Naive thymus-derived CD4-positive, alpha-beta T cell (primary cell): ENCODE results near the gene BCDIN3D. TPM values are rescaled to one million over a fixed set of nuclear protein-coding genes. Genes with fewer than 3 reads are reported as not detected.
"Not testable (repeated sequence)": the region's sequence is repeated elsewhere in the genome, so short reads cannot be mapped to it uniquely, and the experiment has no call there.

Experiments
- ATAC-seq: fragments of 150-1000 bp; cut with Tn5 transposase; 2 replicates; pipeline ENCODE4 v1.10.0; 2021; ENCODE audit warnings: mild to moderate bottlenecking, moderate library complexity
- CTCF ChIA-PET: fragments of 350-600 bp; sonication (Branson Sonifier 250); formaldehyde crosslinking; loops from one replicate; lab custom pipeline; 2021; ENCODE audit warnings: antibody characterized with exemption; lab: Charles Lee
- POLR2A ChIA-PET: fragments of 350-600 bp; sonication (Branson Sonifier 250); formaldehyde crosslinking; loops from one replicate; lab custom pipeline; 2021; ENCODE audit warnings: antibody characterized with exemption, inconsistent platforms; lab: Charles Lee
- DNase-seq, 9 donors: peaks; one replicate each; pipeline versions ENCODE4 v3.0.0 to v3.0.0-alpha.2; 2020 to 2022; ENCODE audit warnings: mixed read lengths in 1 of 9
- H3K27ac ChIP-seq: one replicate; pipeline ENCODE4 v1.7.0; 2013; ENCODE audit warnings: mild to moderate bottlenecking, low read depth, low read length, moderate library complexity
- H3K27me3 ChIP-seq, 2 donors: one replicate each; pipeline ENCODE4 v1.7.0; 2013; ENCODE audit warnings: low read length in 2 of 2, mild to moderate bottlenecking in 2 of 2, moderate library complexity in 2 of 2; ENCODE audit not compliant: control insufficient read depth in 2 of 2, insufficient read depth in 2 of 2
- H3K36me3 ChIP-seq, 3 experiments: 1 replicate in 2 of 3; 2 replicates in 1 of 3; pipeline ENCODE4 v1.7.0; 2013; ENCODE audit warnings: low read length in 3 of 3, mild to moderate bottlenecking in 3 of 3, moderate library complexity in 1 of 3; ENCODE audit not compliant: insufficient read depth in 3 of 3, control insufficient read depth in 2 of 3
- H3K4me1 ChIP-seq, 2 donors: one replicate each; pipeline ENCODE4 v1.7.0; 2013; ENCODE audit warnings: low read length in 2 of 2, mild to moderate bottlenecking in 2 of 2, moderate library complexity in 1 of 2; ENCODE audit not compliant: control insufficient read depth in 2 of 2, insufficient read depth in 2 of 2
- H3K4me3 ChIP-seq: 2 replicates; pipeline ENCODE4 v1.7.0; 2013; ENCODE audit warnings: mild to moderate bottlenecking, low read length
- H3K9me3 ChIP-seq, 3 experiments: 1 replicate in 2 of 3; 2 replicates in 1 of 3; pipeline ENCODE4 v1.7.0; 2013; ENCODE audit warnings: low read length in 3 of 3; ENCODE audit not compliant: control insufficient read depth in 2 of 3
- H3K27ac Mint-ChIP-seq, 9 donors: one replicate each; pipeline ENCODE4 v1.8.0; 2020 to 2022; ENCODE audit warnings: mixed read lengths in 9 of 9, mild to moderate bottlenecking in 8 of 9, moderate library complexity in 5 of 9, inconsistent platforms in 2 of 9
- H3K27me3 Mint-ChIP-seq, 5 donors: one replicate each; pipeline ENCODE4 v1.8.0; 2021 to 2022; ENCODE audit warnings: mixed read lengths in 5 of 5, mild to moderate bottlenecking in 1 of 5
- H3K36me3 Mint-ChIP-seq, 5 donors: one replicate each; pipeline ENCODE4 v1.8.0; 2020 to 2022; ENCODE audit warnings: mixed read lengths in 5 of 5, mild to moderate bottlenecking in 3 of 5, inconsistent platforms in 1 of 5
- H3K4me1 Mint-ChIP-seq, 7 donors: one replicate each; pipeline ENCODE4 v1.8.0; 2020 to 2022; ENCODE audit warnings: mixed read lengths in 7 of 7, mild to moderate bottlenecking in 3 of 7, inconsistent platforms in 1 of 7
- H3K4me3 Mint-ChIP-seq, 10 donors: one replicate each; pipeline ENCODE4 v1.8.0; 2020 to 2022; ENCODE audit warnings: mild to moderate bottlenecking in 10 of 10, mixed read lengths in 10 of 10, moderate library complexity in 6 of 10, inconsistent platforms in 2 of 10
- H3K9me3 Mint-ChIP-seq, 11 donors: one replicate each; pipeline ENCODE4 v1.8.0; 2020 to 2022; ENCODE audit warnings: mixed read lengths in 11 of 11, mild to moderate bottlenecking in 4 of 11, inconsistent platforms in 1 of 11, moderate library complexity in 1 of 11
- intact Hi-C, 2 donors: fragments of 100-400 bp; cut with micrococcal nuclease; formaldehyde crosslinking; loops; one replicate each; pipeline ENCODE4 v1.15.1; 2023
- polyA plus RNA-seq, 2 donors: library from polyadenylated mRNA; unstranded; fragments of 300-500 nt; fragmentation: Illumina TruSeq; gene quantifications; one replicate each; pipeline ENCODE4 v1.2.3, GENCODE V29; 2021
- total RNA-seq, 6 experiments: library from RNA in 5 of 6; stranded (reverse) in 5 of 6; gene quantifications; 1 replicate in 5 of 6; 2 replicates in 1 of 6; pipeline ENCODE4 v1.2.3 and lab custom pipeline; 2021 to 2026

The BCDIN3D gene
- total and polyA plus RNA-seq, 7 experiments from 2014 or later, result 3.7 to 17.4 (median 6.8) TPM

DNA sequence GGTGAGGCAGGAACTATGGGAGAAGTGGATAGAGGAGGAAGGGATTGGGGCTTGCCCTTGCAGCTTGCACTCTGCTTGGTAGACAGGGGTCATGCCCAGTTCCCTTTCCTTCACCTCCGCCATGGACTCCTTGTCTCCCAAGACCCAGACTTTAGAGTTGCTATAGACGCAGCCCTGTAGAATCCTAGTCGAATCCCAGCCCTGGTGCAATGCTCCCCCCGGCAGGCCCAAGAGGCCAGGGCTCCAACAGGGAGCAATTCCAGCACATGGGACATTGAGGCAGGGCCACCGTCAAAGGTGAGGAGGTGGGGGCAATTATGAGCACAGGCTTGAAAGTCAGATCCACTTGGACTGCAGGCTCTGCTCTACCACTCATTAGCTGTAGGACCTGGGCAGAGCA, 29.5 kb upstream of the BCDIN3D start:
- Histone ChIP-seq H3K27me3 (no peaks in the 10 kb centered on the region), H3K4me1 (no peaks in the 10 kb centered on the region), H3K9me3 (no peaks in the 10 kb centered on the region), H3K36me3 (no peaks in the 10 kb centered on the region), H3K27ac (no peak overlapping the region), H3K4me3 (no peak overlapping the region)
- no peak for ATAC-seq
- peaks cover 0 to 4% (median 0%) of the 10 kb centered on the region in 7 donors for H3K4me1 Mint-ChIP-seq
- peaks cover 0 to 3% (median 0%) of the 10 kb centered on the region in 5 donors for H3K27me3 Mint-ChIP-seq
- no peak overlapping the region for H3K4me3 Mint-ChIP-seq
- H3K36me3 Mint-ChIP-seq, result no peaks in the 10 kb centered on the region
- ChIA-PET POLR2A (no interaction called here), CTCF (no interaction called here)
- no peak for DNase-seq
- peak overlapping the region in 1 of 9 donors; percentile 40 for H3K27ac Mint-ChIP-seq
- no peaks in the 10 kb centered on the region for H3K9me3 Mint-ChIP-seq
- intact Hi-C loops, result no loop called here

DNA sequence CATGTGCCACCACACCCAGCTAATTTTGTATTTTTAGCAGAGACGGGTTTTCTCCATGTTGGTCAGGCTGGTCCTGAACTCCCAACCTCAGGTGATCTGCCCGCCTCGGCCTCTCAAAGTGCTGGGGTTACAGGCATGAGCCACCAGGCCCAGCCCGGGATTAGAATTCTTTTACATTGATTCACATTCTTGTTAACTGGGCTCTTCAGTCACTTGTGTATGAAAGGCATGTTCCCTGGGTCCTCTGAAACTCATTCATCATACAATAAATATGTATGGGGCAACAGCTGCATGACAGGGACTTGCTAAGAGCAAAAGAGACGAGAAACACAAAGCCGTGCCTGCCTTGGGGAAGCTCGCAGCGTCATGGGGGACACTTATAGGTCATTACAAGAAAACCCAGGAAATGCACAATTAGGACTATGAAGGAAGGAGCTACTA, 28.9 kb upstream of the BCDIN3D start:
- DNase-seq, intact Hi-C loops, H3K4me3 Mint-ChIP-seq, H3K27me3 Mint-ChIP-seq, H3K27ac ChIP-seq, POLR2A ChIA-PET, ATAC-seq, H3K27me3 ChIP-seq, H3K36me3 ChIP-seq, CTCF ChIA-PET, H3K9me3 Mint-ChIP-seq, H3K9me3 ChIP-seq, H3K4me1 Mint-ChIP-seq, H3K36me3 Mint-ChIP-seq, H3K4me3 ChIP-seq, H3K4me1 ChIP-seq: not testable (repeated sequence)
- H3K27ac Mint-ChIP-seq, result peak overlapping the region in 2 of 9 donors; percentile 40 to 48

DNA sequence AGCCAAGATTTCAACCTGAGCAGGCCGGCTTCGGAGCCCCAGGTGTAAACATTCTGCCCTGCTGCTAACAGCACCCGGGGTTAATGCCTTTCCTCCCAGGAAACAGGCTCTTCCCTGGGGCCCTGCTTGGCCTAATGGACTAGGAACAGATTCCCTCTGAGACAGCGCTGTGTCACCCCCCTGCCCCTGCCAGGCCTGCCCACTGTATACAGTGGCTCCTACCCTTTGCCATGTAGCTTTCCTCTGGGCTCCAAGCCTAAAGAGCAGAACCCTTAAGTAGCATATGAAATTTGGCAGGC, 28.3 kb upstream of the BCDIN3D start:
- H3K4me1 Mint-ChIP-seq, result peaks cover 0 to 6% (median 0%) of the 10 kb centered on the region in 7 donors
- Histone ChIP-seq H3K27ac (no peak overlapping the region), H3K27me3 (no peaks in the 10 kb centered on the region), H3K9me3 (no peaks in the 10 kb centered on the region), H3K4me1 (no peaks in the 10 kb centered on the region), H3K36me3 (no peaks in the 10 kb centered on the region), H3K4me3 (no peak overlapping the region)
- H3K36me3 Mint-ChIP-seq, result no peaks in the 10 kb centered on the region
- H3K9me3 Mint-ChIP-seq, result no peaks in the 10 kb centered on the region
- no peak overlapping the region for H3K27ac Mint-ChIP-seq
- ATAC-seq (no peak), DNase-seq (no peak)
- H3K27me3 Mint-ChIP-seq, result peaks cover 0 to 3% (median 0%) of the 10 kb centered on the region in 5 donors
- intact Hi-C loops, result no loop called here
- CTCF ChIA-PET, result interaction anchor here (0.8 kb wide), 1 partner anchor 10 kb away, joined by 3 read pairs; no protein-coding TSS in a partner anchor
- POLR2A ChIA-PET, result no interaction called here
- H3K4me3 Mint-ChIP-seq, result no peak overlapping the region

DNA sequence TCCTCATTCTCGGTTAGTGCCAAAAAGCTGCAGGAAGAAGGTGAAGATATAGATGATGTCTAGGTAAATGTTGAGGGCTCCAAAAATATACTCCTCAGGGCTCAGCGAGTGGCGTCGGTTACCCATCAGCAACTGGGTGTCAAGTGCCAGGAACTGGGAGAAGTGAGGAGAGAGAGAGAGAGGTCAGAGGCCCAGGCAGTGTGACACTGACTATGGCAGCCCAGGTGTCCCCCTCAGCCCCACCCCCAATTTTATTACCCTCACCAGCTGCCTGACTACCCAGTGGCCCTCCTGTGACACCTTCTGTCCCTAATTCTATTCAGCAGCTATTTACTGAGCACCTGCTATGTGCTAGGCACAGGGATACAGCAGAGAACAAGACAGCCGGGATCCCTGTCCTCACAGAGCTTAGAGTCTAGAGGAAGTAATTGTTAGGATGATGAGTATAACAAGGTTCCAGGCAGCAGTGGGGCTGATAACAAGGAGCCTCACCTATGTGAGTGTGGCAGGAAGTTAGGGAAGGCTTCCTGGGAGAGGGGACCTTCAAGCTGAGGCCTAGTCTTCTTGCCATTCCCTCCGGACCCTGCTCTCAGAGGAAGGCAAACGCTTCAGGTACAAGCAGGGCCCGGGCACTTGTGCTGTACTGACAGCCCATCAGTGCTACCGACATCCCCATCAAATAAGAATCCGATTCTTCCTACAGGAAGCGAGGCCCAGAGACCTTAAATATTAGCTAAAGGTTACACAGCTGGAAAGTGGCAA, 27.8 kb upstream of the BCDIN3D start:
- H3K27ac Mint-ChIP-seq, result no peak overlapping the region

DNA sequence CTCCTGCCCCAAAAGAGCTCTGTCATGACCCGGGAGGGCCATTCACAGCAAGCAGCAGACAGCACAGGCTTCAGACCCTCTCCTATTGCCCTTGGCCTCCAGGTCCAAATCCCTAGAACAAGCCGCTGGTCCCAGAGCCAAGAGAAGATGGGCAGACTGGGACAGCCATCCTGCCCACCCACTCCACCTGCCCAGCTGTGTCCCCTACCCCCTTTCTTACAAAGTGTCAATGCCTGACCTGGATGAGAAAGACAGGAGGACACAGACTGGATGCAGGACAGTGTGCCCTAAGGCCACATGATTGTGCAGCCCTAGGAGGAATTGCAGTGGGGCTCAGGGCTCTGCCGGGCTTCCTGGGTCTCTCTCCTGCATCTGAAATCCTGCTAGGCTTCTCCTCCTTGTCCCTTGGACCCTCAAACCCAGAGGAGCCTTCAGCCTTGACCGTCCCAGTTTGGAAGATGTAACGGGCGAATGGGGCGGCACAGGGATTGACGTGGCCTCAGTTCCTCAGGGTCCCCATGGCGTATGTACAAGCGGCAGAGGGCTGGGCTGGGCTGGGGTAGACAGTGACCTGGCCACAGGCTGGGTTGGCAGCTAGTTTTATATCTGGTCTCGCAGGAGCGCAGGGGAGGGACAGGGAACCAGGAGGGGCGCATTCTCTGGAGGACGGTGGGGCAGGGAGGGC, 27.1 kb upstream of the BCDIN3D start:
- peaks cover 0 to 7% (median 0%) of the 10 kb centered on the region in 5 donors for H3K27me3 Mint-ChIP-seq
- no peak overlapping the region for H3K4me3 Mint-ChIP-seq
- H3K27ac Mint-ChIP-seq, result no peak overlapping the region
- no peak for DNase-seq
- intact Hi-C loops, result no loop called here
- no peak overlapping the region for H3K27ac ChIP-seq
- no peaks in the 10 kb centered on the region for H3K4me1 ChIP-seq
- H3K36me3 Mint-ChIP-seq, result no peaks in the 10 kb centered on the region
- ATAC-seq, result no peak
- ChIA-PET CTCF (interaction anchor here (0.6 to 1.0 kb wide), 4 partner anchors 35 to 649 kb away, joined by 3 read pairs; no protein-coding TSS in a partner anchor), POLR2A (interaction anchor here (1.1 kb wide), 1 partner anchor 248 kb away, joined by 3 read pairs; no protein-coding TSS in a partner anchor)
- no peaks in the 10 kb centered on the region for H3K9me3 Mint-ChIP-seq
- peaks cover 0 to 6% (median 0%) of the 10 kb centered on the region in 7 donors for H3K4me1 Mint-ChIP-seq
- no peak overlapping the region for H3K4me3 ChIP-seq
- H3K36me3 ChIP-seq, result no peaks in the 10 kb centered on the region
- no peaks in the 10 kb centered on the region for H3K9me3 ChIP-seq
- H3K27me3 ChIP-seq, result no peaks in the 10 kb centered on the region

More for the DNA sequence above, 27.8 kb upstream of the BCDIN3D start:
- no peaks in the 10 kb centered on the region for H3K4me1 ChIP-seq
- H3K4me1 Mint-ChIP-seq, result peaks cover 0 to 6% (median 0%) of the 10 kb centered on the region in 7 donors
- intact Hi-C loops, result no loop called here
- ChIA-PET CTCF (interaction anchor here (0.6 to 0.8 kb wide), 2 partner anchors 11 to 649 kb away, joined by 3 read pairs; no protein-coding TSS in a partner anchor), POLR2A (no interaction called here)
- H3K36me3 Mint-ChIP-seq, result no peaks in the 10 kb centered on the region
- DNase-seq (no peak), ATAC-seq (no peak)
- no peaks in the 10 kb centered on the region for H3K9me3 Mint-ChIP-seq
- H3K36me3 ChIP-seq, result no peaks in the 10 kb centered on the region
- no peak overlapping the region for H3K4me3 Mint-ChIP-seq
- no peak overlapping the region for H3K4me3 ChIP-seq
- H3K27ac ChIP-seq, result no peak overlapping the region
- no peaks in the 10 kb centered on the region for H3K9me3 ChIP-seq
- H3K27me3 Mint-ChIP-seq, result peaks cover 0 to 4% (median 0%) of the 10 kb centered on the region in 5 donors
- H3K27me3 ChIP-seq, result no peaks in the 10 kb centered on the region

DNA sequence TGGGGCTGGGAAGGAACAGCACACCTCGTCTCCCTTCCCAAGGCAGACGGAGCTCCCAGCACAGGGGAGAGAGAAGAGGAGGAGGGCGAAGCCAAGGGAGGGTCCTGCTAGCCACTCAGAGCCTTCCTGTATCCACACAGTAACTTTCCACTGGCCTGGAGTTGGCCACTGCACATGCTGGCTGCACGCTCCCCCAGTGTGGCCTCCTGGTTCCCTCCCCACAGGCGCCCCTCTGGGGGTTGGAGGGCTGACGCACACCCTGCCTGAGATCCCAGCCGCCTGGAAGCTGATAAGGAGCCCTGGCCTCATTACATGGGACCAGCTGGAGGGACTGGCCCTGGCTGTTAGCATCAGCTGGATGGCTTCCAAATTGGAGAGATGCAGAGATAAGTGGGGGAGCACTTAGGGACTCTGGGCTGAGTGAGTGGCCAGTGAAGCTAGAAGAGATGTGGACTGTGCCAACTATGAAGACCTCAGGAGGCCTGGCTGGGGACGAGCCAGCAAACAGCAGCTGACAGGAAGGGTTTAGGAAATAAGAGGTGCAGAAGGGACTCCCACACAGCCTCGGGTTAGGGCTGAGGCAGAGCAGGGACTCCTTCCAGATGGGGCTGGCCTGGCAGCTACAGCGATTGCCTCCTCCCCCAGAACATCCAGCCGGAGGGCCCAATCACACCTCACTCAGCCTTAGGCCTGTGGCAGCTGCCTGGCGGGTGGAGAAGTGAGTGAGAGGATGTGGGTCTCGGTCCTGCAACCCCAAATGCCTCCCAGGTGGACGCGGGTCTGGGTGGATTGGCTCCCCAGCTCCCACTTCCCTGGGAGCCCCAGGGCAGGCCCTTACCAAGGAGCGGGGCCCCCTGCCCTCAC, 26.3 kb upstream of the BCDIN3D start:
- DNase-seq (no peak), ATAC-seq (no peak)
- H3K4me3 Mint-ChIP-seq, result no peak overlapping the region
- ChIA-PET CTCF (interaction anchor here (0.7 to 1.0 kb wide), 3 partner anchors 35 to 92 kb away, joined by 3 read pairs; no protein-coding TSS in a partner anchor), POLR2A (interaction anchor here (1.1 kb wide), 1 partner anchor 247 kb away, joined by 3 read pairs; no protein-coding TSS in a partner anchor)
- peaks cover 0 to 6% (median 0%) of the 10 kb centered on the region in 7 donors for H3K4me1 Mint-ChIP-seq
- H3K36me3 Mint-ChIP-seq, result no peaks in the 10 kb centered on the region
- Histone ChIP-seq H3K4me1 (no peaks in the 10 kb centered on the region), H3K9me3 (no peaks in the 10 kb centered on the region), H3K27ac (no peak overlapping the region), H3K36me3 (no peaks in the 10 kb centered on the region), H3K27me3 (no peaks in the 10 kb centered on the region), H3K4me3 (no peak overlapping the region)
- no peaks in the 10 kb centered on the region for H3K9me3 Mint-ChIP-seq
- intact Hi-C loops, result no loop called here
- peaks cover 0 to 4% (median 0%) of the 10 kb centered on the region in 5 donors for H3K27me3 Mint-ChIP-seq
- no peak overlapping the region for H3K27ac Mint-ChIP-seq
